NCI-H774 (cell line): Measurements from ENCODE around the gene IFI35.
A peak's percentile ranks its signal among the peaks of the same experiment; 100 is the strongest.
"Not testable (repeated sequence)": the region's sequence is repeated elsewhere in the genome, so short reads cannot be mapped to it uniquely, and the experiment has no call there.

Experiments used
- DNase-seq: peaks from one replicate; lab custom pipeline; 2025; lab: John Stamatoyannopoulos, UW

Gene IFI35

DNA sequence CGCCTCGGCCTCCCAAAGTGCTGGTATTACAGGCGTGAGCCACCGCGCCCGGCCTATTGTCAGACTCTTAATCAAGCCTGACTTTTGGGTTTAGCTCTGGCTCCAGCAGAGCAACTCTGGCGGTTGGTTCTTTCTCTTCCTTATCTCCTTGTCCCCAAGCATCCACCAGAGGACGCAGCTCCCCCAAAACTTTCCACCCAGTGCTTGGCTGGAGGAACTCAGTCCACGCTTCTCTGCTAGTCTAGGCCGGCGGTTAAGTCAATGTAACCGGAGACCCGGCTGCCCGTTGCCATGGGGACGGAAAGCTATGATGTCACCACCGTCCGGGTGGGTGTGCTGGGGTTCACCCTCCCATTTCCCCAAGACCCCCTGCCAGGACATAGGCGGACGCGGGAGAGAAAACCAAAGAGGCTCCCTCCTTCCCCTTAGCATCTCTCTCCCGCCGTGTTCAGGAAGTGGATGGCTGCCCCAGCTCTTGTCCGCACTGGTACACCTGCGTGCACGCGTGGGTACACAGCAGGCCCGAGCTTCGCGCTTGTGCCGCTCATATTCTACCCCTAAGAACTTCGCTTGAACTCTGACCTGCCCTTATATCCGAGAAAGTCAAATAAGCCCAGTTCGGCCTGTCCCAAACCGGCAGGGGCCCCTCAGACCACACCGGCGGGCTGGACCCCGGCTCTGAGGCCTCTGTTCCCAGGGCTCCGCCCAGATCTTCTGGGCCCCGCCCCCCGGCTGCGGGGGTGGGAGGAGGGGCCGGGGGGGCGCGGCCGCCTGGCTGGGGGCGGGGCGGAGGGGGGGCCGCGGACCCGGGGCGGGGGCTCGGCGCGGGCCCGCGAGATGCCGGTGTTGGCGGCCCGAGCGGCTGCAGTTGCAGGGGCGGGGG, 18.1 kb downstream of the IFI35 start, which contains the start of gene RND2:
Gene RND2 (plus strand): TSS at position 825 of the 883 bp plus-strand sequence. CDS start 117 bp downstream, outside the sequence.
- DNase-seq = peak; percentile 94

DNA sequence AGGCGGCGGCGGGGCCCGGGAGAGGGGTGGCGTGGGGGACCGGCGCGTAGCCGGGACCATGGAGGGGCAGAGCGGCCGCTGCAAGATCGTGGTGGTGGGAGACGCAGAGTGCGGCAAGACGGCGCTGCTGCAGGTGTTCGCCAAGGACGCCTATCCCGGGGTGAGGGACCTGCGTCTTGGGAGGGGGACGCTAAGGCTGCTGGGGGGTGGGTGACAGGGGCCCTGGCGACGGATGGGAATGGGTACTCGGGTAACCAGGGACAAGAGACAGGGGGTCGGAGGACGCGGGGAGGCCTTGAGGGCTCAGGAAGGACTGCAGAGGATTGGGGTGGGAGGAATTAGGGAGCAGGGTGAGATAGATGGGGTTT, 18.7 kb downstream of the IFI35 start:
- no peak for DNase-seq

DNA sequence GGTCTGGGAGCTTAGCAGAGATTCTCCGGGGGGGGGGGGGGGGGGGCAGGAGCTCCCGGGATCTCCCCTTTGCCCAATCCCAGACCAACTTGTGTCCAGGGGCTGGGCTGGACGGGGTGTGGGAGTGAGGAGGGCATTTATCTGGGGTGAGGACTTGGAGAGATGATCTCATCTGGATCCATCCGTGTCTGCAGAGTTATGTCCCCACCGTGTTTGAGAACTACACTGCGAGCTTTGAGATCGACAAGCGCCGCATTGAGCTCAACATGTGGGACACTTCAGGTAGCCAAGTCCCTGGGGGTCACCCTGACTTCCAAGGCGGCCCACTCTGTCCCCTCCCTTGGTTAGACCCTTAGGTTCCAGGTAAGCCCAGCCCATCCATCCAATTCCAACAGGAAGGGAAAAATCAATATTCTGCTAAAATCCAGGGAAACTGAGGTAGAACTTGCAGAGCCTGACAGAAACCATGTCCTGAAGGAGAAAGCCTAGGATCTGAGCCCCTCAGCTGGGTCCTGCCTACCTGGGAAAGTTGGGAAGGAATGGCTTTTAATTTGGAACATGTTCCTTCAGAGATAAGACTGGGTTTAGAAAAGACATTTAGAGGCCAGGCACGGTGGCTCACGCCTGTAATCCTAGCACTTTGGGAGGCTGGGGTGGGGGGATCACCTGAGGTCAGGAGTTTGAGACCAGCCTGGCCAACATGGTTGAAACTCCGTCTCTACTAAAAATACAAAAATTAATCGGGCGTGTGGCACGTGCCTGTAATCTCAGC, 19.4 kb downstream of the IFI35 start:
- no peak for DNase-seq

DNA sequence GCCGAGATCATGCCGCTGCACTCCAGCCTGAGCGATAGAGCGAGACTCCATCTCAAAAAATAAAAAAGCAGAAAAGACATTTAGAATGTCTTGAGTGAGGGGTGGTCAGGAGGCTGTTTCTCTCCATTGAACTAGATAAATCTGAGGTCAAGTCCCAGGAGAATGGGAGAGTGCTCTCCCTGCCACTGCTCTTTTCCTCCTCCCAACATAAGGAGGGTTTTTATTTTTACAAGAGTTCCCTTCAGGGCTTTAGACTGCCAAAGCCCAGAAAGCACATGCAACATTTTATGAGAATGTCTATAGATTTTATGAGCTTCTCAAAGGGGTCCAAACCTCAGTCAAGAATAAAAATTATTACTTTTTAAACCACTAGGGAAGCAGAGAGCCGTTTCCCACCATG, 20.0 kb downstream of the IFI35 start:
- DNase-seq = no peak

DNA sequence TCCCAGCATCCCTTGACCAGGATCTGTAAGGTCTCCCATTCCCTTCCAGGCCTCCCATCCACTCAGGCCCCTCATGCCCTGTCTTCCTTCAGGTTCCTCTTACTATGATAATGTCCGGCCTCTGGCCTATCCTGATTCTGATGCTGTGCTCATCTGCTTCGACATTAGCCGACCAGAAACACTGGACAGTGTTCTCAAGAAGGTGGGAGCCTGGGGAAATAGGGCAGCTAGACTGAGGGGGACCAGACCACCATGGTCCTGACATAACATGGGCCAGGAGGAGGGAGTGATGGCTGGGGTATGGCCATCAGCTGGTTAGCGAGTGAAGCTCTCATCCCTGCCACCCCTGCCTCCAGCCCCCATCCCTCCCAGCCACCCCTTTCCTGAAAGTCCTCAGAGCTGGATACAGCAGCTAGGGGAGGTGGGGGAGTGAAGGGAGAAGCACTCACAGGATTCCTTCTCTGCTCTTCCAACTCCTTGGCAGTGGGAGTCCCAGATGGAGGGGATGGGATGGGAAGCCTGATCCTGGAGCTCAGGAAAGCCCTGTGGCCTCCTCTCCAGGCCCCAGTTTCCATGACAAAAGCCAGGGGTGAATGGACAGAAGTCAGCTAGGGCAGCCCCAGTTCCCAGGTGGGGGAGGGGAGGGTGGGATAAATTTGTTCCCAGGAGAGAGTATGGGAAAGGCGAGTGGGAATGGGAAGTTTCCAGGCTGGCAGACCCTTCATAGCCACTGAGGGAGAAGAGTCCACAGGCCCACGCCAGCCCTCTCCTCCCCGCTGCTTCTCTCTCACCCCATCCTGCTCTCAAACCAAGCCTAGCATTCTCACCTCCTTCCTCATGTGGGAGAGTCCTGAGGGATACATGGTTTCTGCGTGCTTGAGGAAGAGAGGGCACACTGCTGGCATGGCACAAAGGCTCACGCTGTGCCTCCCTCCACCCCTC, 20.8 kb downstream of the IFI35 start:
- no peak for DNase-seq

DNA sequence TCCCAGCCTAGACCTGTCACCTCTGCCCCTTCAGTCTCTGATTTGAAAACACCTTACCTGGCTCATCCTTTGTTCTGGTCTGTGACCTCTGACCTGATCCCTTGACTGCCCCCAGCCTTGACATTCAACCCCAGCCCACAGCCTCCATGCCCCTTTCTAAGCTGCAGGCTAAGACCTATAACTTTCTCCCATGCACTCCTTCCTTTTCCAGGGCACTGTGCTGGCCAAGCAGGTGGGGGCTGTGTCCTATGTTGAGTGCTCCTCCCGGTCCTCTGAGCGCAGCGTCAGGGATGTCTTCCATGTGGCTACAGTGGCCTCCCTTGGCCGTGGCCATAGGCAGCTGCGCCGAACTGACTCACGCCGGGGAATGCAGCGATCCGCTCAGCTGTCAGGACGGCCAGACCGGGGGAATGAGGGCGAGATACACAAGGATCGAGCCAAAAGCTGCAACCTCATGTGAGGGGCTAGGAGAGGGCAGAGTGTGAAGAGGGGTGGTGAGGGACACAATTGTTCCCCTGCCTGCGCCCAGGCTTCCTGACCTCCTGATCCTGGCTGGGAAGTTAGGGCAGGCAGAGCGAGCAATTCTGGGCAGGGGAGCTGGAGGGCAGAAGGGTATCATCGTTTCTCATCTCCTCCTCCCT, 21.8 kb downstream of the IFI35 start:
- no peak for DNase-seq

DNA sequence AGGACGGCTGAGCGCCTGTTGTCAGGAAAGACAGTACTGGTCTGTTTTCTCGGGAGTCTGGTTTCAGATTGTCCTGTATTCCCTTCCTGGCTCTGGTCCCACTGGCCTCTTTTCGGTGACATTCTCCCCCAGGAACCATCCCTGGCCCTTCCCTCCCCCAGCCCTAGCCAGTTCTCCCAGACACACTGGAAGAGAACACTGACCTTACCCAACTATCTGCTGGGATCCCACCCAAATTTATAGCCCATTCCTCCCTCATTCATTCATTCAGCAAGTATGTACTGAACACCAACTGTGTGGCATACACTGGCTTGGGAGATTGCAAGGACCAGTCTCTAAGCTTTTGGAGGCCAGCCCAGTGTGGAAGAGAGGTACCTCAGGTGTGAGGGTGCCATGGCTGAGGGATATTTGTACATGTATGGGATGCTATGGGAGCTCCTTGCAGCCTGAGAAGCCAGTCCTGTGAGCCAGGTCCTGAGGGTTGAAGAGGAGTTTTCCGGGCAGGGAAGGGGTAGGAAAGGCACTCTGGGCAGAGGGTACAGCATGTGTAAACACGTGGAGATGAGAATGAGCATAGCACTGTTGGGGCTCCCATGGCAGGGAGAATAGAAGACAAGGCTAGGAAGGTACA, 23.7 kb downstream of the IFI35 start:
- no peak for DNase-seq

DNA sequence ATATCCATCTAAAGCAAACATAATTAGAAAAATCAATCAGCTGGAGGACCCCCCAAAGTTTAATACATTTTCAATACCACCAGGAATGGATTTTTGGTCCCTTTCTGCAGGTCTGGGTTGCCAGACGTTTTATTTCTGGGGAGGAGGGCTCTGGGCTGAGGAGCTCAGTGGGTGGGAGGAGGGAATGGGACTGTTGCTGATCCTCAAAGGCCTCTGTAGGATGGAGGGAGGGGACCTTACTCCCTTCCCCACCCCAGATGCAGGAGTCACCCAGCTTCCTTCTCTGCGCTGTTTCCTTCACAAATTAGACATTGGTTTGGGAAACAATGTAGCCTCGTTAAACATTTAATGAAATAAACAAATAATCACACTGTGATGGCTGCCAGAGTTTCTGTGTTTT, 25.1 kb downstream of the IFI35 start:
- DNase-seq = no peak

DNA sequence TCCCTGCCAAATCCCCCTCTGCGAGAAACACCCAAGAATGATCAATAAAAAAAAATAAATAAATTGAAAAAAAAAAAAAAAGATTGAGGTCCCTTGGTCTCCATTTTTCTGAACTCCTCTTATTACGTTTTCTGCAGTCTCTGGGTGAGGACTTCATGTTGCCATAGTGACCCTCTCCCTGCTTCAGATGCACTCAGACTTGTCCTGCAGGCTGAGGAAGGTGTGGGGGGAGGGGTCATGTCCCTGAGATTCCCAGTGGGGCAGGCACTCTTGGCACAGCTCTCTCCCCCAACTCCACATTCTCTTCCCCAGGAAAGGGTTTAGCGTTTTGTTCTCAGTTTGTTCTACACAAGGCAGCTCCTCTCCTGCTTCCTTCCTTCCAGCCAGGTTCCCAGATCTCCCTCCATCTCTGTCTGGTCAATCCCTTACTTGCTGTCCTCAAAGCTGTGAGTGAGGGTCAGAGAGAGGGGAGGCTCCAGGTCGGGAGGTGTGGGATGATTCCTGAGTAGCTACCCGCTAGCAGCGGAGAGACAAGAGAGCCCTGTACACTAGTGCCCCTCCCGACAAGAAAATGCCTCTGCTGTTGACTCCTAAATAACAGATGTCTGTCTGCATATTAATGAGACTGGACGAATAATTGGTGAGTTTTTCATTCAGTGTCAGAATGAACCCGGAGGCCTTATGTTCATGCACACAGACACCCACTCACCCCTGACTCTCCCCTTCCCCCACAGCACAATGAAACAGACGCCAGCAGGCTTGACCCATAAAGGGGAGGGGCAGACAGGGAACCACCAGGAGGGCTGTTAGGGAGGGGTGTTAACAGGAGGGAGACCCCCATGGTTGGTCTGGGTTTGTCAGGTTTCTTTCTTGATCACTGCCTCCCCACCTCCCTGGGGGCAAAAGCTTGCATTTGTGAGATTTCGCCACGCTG, 27.6 kb downstream of the IFI35 start:
- DNase-seq = peak; percentile 13

DNA sequence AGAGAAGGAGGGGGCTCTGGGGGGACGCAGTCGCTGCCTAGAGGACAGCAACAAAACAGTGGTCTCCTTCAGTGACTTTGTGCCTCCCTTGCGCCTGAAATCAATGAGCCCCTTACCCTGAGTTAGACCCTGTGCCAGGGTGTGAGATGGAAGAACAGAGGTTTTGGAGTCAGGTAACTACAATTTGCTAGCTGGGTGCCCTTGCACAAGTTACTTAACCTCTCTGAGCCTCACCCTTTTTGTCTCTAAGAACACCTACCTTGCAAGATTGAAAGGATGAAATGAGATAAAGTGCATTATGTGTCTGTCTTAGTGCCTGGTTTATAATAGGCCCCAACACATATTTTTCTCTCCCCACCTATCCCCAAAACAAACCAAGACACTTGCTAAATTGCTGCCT, 28.3 kb downstream of the IFI35 start:
- no peak for DNase-seq

DNA sequence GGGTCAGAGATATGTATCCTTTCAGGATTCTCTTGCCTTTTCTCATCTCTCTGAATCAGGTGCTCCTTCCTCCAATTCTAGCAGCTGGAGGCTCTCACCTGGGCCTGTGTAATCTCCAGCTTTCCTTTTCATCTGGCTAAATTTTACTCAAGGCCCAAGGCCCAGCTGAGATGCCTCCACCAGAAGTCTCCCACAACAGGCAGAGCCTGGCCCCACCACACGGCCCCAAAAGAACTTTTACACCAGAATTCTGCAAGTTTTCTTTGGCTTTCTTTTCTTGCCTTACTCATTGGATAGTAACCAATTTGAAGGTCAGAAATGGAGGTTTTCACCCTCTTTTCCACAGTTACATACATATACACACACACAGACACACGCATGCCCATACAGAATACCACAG, 33.1 kb downstream of the IFI35 start:
- no peak for DNase-seq

DNA sequence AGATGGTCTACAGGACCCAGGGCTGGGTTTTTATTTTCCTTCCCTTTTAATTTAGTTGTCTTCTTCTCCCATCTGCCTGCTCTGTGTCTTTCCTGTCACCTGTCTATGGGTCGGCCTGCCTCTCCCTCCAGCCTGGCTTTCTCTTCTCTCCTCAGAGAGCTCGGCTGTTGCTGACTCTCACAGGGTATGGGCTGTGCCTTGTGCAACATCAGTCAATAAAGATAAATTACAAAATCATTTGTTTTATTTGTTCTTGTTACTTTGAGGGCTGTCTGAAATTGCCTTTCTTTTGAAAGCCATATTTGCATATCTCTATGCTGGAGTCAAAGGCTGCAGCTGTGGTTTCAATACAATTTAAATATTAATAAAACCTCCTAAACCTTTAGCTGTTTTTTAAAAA, 34.1 kb downstream of the IFI35 start:
- DNase-seq = peak; percentile 14

DNA sequence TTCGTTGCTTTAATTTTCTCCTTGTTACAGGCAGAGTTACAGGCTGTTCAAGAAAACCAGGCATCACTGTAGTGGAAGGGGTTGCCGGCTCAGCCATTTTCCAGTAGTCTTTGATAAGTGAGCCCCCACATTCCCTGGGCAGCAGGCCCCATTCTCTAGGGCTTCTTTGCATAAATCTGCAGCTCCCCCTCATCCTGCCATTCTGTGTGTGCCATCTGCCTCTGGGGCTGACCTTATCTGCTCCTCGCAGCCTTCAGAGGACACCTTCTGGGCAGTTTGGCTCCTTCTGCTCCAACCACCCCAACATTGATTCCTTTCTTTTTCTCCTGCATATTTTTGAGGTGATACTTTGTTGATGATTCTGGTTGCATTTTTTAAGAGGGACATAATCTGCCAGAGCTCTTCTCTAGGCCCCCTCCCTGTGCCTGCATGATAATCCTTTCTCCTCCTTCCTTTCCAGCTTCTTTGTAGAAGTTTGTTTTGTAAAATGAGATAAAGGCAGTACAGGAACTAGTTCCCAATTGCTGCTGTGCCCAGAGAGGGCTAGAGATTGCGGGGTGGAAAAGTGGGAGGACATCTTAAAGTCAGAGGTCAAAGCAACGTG, 35.5 kb downstream of the IFI35 start:
- DNase-seq = no peak

DNA sequence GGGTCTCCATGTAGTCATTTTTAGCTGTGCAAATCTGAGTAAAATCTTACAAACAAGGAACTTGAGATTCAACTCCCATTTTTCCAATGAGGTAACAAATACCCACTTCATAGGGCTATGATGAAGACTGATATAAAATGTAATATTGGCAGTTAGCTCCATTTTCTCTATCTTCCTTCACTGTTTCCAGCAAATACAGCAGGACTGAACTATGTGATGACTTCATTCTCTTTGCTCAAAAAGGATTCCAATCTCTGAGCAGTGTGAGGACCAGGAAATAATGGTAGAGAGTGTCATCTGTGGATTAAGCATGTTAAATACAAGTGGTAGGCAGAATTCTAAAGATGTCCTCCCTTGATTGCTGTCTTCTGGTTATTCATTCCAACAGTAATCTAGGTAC, 36.7 kb downstream of the IFI35 start:
- no peak for DNase-seq

DNA sequence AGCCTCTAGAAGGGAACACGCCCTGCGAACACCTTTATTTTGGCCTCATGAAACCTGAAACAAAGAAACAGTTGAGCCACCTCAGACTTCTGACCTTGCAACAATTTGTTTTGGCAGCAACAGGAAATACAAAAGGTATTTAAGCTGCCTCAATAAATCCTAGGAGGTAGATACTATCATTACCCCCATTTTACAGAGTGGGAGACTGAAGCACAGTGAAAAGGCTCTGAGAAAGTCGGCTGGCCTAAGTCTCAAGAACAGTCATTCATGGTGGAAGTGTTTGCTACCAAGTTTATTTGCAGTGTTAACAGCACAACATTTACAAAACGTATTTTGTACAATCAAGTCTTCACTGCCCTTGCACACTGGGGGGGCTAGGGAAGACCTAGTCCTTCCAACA, 37.4 kb downstream of the IFI35 start:
- DNase-seq = no peak

DNA sequence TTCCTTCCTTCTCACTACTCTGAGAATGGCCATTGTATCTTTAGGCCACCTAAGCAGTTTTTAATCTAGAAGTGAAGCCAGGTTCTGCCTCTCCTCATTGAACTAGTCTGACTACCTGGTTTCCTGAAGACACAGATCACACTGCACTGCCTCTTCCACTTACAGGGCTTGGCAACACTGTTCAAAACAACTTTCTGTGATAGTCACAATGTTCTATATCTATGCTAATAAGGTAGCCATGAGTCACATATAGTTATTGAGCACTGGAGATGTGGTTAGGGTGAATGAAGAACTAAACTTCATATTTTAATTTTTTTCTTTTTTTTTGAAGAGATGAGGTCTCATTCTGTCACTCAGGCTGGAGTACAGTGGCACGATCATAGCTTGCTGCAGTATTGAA, 45.4 kb downstream of the IFI35 start:
- no peak for DNase-seq

DNA sequence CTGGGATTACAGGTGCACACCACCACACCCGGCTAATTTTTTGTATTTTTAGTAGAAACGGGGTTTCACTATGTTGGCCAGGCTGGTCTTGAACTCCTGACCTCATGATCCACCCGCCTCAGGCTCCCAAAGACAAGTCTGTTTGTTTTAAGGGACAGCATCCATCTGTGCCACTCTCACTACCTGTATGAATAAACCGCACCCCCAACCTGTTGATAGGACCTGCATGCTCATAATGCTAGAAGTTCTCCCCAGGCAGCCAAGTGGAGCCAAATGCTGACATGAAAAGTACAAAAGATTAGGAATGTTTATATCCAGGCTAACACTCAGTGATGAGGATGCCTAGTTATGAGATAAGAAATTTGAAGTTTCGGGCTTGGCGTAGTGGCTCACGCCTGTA, 46.4 kb downstream of the IFI35 start:
- DNase-seq = not testable (repeated sequence)

DNA sequence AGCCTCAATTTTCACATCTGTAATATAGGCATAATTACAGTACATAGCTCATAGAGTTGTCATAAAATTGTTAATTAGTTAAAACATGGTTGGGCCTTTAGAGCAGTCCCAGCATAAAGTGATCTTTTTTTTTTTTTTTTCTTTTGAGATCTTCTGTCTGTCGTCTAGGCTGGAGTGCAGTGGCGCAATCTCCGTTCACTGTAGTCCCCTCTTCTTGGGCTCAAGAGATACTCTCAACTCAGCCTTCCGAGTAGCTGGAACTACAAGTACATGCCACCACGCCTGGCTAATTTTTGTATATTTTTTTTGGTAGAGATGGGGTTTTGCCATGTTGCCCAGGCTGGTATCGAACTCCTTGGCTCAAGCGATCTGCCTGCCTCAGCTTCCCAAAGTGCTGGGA, 49.5 kb downstream of the IFI35 start:
- no peak for DNase-seq

DNA sequence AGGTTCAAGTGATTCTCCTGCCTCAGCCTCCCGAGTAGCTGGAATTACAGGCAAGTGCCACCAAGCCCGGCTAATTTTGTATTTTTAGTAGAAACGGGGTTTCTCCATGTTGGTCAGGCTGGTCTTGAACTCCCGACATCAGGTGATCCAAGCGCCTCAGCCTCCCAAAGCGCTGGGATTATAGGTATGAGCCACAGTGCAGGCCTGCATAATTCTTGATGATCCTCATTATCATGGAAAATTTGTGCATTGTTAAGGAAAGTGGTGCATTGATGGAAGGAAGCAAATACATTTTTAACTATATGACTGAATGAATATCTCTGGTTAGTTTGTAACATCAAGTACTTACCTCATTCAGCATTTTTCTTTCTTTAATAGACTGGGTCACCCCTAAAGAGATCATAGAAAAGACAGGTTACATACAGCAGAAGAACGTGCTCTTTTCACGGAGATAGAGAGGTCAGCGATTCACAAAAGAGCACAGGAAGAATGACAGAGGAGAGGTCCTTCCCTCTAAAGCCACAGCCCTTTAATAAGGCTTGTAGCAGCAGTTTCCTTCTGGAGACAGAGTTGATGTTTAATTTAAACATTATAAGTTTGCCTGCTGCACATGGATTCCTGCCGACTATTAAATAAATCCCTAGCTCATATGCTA, 56.5 kb downstream of the IFI35 start:
- DNase-seq = no peak
